GM06990 (cell line): ENCODE data around the gene CCNF.
"Not testable (repeated sequence)": the region's sequence is repeated elsewhere in the genome, so short reads cannot be mapped to it uniquely, and the experiment has no call there.

ENCODE experiments used
- DNase-seq: peaks from one replicate; pipeline ENCODE4 v3.0.0-alpha.2; 2011; ENCODE audit not compliant: insufficient read length; ENCODE audit errors: extremely low read depth
- H3K27me3 ChIP-seq: replicated peaks from 2 replicates; pipeline ENCODE4 v1.6.0; 2011; ENCODE audit warnings: low read length; ENCODE audit not compliant: control insufficient read depth, insufficient read depth
- H3K36me3 ChIP-seq: 2 replicates; pipeline ENCODE4 v1.5.1; 2011; ENCODE audit warnings: low read length; ENCODE audit not compliant: control insufficient read depth, insufficient read depth
- H3K4me3 ChIP-seq: replicated peaks from 2 replicates; pipeline ENCODE4 v1.5.1; 2011; ENCODE audit warnings: low read depth, mild to moderate bottlenecking, control low read depth, low read length
- CTCF ChIP-seq: IDR thresholded peaks from 2 replicates; pipeline ENCODE4 v1.5.1; 2011; ENCODE audit warnings: low read length, control low read depth, mild to moderate bottlenecking, inconsistent platforms; ENCODE audit not compliant: insufficient read depth, poor library complexity, severe bottlenecking

Gene CCNF

GRCh38 chr16:2429034-2429770 is at the start of gene CCNF:
TSS of gene CCNF (plus strand) at chr16:2429447. CDS start at chr16:2429482, 35 bp downstream.
- Histone ChIP-seq H3K27me3 (no peaks in the 10 kb centered on the region), H3K36me3 (peaks cover 8% of the 10 kb centered on the region), H3K4me3 (peak within 1 kb of the TSS; percentile 83)
- TF ChIP-seq CTCF = no peak
- peak; percentile 99 for DNase-seq

- Histone ChIP-seq H3K36me3 (no peaks in the 10 kb centered on the region), H3K4me3 (no peak overlapping the region), H3K27me3 (no peaks in the 10 kb centered on the region)
- no peak for DNase-seq
- TF ChIP-seq CTCF = no peak
These were observed 45.7 kb upstream of the CCNF start for GRCh38 chr16:2383501-2383900.

DNA sequence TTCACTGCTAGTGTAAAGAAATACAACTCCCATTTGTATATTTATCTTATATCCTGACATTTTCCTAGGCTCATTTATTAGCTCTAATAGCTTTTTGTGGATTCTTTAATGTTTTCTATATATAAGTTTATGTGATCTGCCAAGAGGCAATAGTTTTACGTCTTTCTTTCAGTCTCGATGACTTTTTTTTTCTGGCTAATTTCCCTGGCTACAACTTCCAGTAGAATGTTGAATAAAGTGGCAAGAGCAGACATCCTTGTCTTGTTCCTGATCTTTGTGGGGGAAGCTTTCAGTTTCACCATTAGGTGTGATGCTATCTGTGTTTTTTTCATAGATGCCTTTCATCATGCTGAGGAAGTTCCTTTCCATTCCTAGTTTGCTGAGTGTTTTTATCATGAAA is 44.8 kb upstream of the CCNF start:
- DNase-seq = no peak
- TF ChIP-seq CTCF = no peak
- H3K36me3 ChIP-seq = no peaks in the 10 kb centered on the region
- H3K27me3 ChIP-seq = no peaks in the 10 kb centered on the region
- no peak overlapping the region for H3K4me3 ChIP-seq

DNA sequence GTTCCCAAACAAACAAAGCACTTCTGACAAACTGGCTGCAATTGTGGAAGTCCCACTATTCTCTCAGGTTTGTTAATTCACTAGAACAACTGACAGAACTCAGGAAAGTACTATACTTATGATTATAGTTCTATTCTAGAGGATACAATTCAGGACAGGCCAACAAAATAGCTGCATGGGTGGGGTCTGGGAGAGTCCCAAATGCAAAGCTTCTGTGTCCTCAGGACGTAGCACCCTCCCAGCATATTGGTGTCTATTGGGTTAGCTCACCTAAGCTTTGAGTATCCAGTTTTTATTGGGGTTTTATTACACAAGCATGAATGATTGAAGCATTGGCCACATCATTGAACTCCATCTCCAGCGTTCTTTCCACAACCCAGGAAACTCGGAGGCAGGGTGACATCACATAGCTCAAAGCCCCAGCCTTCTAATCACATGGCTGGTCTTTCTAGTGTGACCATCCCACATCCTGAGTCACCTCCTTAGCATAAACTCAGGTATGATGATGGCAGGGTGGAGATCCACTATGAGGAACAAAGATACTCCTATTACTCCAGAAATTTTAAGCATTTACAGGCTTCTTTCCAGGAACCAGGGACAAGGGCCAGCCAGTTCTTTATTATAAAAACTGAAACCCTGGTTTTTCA is 43.9 kb upstream of the CCNF start:
- Histone ChIP-seq H3K27me3 (no peaks in the 10 kb centered on the region), H3K4me3 (no peak overlapping the region), H3K36me3 (no peaks in the 10 kb centered on the region)
- TF ChIP-seq CTCF = no peak
- DNase-seq = no peak

DNA sequence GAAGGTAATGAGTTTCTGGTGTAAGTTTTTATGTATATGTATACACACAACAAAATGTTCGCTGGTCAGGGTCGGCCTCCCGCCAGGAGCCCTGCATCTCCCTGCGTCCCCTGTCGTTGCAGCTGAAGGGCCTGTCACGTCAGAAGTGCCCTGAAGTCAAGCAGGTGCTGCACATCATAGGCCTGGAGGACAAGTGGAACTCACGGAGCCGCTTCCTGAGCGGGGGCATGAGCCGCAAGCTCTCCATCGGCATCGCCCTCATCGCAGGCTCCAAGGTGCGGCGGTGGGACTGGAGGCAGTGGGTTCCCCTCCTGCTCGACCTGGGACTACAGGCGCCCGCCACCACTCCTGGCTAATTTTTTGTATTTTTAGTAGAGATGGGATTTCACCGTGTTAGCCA is 43.3 kb upstream of the CCNF start:
- H3K36me3 ChIP-seq, H3K27me3 ChIP-seq, DNase-seq, H3K4me3 ChIP-seq: not testable (repeated sequence)

GRCh38 chr16:2386990-2387389 is 42.3 kb upstream of the CCNF start:
- no peak for TF ChIP-seq CTCF
- H3K27me3 ChIP-seq = no peaks in the 10 kb centered on the region
- DNase-seq = no peak
- no peak overlapping the region for H3K4me3 ChIP-seq
- H3K36me3 ChIP-seq = no peaks in the 10 kb centered on the region
